Measurements from ENCODE around the gene STK38L.

Gene STK38L

DNA sequence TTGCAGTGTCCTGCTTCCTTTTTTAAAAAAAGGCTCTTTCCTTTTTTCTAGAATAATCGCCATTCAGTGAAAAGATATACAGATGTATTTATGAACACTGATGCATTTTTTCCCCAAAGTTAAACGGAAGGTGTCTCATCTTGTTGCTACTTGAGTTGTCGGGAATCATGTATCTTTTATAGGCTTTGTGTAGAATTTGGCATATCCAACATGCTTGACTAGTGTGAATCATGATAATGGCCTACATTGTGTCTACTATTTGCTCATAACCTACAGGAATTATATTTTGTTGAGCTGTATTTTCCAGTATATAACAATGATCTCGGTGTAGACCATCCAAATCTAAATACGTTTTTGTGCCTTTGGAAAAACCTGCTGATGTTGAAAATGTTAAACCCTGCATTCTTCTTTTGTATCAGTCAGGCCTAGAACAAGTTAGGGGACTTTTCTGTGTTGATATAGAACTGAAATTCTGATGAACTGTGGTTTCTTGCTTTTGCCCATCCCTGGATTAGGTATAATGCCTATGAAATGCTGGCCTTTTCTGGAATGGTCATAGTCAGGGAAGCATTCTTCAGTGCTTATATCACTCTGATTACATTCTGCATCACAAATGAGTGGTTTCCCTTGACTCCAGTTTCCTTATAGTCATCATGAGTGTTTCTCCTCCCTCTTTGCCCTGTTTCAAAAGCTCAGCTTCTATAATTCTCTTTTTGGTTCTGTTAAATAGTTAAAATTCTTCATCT, 99.3 kb downstream of the STK38L start:
- in situ Hi-C loops (cut with MboI; ENCODE audit: low sequenced_read_pairs): no loop called here

DNA sequence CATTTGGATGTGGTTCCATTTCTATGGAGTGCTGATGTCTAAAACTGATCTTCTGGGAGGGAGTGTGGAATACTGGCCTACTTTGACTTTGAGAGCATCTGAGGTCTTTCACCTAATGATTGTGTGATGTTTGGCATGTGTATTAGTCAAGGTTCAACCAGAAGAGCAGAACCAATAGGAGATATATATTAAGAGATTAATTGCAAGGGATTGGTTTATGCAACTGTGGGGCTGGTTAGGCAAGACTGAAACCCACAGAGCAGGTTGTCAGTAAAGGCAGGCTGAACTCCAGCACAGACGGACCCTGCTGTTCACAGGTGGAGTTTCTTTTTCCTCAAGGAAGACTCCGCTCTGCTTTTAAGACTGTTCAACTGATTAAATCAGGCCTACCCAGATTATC, 100.2 kb downstream of the STK38L start:
- in situ Hi-C loops (cut with MboI; ENCODE audit: low sequenced_read_pairs): no loop called here

DNA sequence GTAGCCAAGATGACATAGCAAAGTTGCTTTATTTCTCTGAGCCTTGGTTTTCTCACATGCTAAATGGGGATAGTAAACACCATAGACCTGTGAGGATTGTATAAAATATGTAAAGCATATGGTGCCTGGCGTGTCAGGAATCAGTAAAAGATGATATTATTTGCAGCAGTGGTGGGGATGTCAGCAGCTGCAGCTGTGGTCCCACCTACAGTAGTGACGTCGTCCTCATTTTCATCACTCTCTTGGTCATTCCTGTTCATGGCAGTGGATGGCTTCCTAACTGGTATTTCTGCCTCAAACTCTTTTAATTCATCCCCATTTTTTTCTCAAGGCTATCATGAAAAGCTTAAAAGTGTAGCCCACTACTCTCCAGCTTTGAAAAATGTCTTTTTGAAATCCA, 100.7 kb downstream of the STK38L start:
- in situ Hi-C loops (cut with MboI; ENCODE audit: low sequenced_read_pairs): no loop called here

DNA sequence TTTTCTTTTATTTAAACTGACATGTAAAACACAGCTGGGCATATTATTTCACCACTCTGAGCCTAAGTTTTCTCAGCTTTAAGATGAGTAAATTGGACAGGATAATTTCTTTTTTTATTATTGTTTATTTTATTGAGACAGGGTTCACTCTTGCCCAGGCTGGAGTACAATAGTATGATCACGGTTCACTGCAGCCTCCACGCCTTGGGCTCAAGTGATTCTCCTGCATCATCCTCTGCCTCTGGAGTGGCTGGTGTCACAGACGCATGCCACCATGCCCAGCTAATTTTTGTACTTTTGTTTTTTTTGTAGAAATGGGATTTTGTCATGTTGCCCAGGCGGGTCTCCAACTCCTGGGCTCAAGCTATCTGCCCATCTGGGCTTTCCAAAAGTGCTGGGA, 101.3 kb downstream of the STK38L start:
- in situ Hi-C loops (cut with MboI; ENCODE audit: low sequenced_read_pairs): no loop called here

DNA sequence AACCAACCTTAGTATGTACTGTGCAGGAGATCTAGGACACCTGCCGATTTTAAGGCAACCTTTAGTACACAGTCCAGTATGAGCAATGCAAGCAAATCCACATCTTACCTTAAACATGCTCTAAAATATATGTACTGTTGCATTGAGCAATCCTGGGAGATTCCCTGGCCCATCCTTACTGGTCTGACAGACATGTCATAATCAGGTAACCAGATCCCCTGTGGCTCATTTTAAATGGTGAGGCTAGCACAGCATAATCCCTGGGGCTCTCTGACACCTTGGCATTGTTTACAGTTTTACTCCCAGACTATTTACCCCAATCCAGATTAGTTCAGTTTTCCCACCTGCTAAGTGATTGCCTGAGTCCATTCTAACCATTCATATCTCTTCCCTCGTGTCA, 103.7 kb downstream of the STK38L start:
- in situ Hi-C loops (cut with MboI; ENCODE audit: low sequenced_read_pairs): no loop called here

DNA sequence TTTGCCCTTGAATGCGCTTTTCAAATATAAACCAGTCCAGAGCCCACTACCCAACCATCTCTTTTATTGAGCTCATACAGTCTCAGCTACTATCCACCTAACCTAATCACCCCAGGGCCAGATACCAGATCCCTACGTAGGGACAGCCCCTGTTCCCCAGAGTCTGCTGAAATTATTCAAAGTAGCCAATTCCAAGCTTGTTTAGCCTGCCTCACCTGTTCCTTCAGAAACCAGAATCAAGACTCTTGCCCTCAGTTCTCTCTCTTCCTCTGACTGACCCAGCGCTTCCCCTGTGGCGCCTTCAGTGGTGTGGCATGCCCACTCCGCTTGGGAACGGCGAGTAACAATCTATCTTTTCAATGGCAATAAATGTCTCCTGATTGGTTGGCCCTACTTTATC, 107.4 kb downstream of the STK38L start:
- in situ Hi-C loops (cut with MboI; ENCODE audit: low sequenced_read_pairs): no loop called here

DNA sequence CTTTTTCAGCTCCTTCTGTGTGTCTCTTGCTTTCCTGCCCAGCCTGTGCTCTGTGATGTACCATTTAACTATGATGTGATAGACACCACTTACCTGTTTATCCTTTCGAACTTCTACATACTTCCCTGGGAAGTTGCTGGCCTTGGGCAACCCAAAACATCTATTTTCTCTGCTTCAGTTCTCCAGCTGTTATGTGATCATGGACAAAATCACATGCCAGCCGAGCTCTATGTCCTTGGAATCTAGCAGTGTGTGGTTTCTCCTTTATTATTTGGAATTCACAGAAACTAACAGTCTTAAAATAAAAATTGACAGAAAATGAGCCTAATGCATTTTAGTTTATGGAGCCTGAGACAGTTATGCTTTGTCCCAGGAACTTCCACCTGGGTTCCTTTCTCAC, 111.4 kb downstream of the STK38L start:
- in situ Hi-C loops (cut with MboI; ENCODE audit: low sequenced_read_pairs): no loop called here

DNA sequence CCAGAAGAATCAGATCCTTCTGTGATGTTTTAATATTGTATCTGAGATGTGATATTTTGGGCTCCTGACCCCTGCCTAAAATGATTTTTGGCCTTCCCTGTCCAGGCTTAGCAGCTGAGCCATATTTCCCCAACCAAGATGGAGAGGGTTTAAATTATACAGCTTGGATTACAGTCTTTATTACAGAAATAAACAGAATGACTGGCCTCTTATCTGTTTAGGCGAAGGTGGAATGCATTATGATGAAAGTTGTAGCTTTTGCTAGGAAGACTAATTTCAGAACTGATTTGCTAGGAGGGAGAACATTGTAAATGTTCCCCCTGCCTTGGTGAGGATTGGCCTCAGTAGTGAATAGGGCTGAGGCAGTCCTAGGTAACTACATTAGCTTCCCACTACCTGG, 111.9 kb downstream of the STK38L start:
- in situ Hi-C loops (cut with MboI; ENCODE audit: low sequenced_read_pairs): no loop called here

DNA sequence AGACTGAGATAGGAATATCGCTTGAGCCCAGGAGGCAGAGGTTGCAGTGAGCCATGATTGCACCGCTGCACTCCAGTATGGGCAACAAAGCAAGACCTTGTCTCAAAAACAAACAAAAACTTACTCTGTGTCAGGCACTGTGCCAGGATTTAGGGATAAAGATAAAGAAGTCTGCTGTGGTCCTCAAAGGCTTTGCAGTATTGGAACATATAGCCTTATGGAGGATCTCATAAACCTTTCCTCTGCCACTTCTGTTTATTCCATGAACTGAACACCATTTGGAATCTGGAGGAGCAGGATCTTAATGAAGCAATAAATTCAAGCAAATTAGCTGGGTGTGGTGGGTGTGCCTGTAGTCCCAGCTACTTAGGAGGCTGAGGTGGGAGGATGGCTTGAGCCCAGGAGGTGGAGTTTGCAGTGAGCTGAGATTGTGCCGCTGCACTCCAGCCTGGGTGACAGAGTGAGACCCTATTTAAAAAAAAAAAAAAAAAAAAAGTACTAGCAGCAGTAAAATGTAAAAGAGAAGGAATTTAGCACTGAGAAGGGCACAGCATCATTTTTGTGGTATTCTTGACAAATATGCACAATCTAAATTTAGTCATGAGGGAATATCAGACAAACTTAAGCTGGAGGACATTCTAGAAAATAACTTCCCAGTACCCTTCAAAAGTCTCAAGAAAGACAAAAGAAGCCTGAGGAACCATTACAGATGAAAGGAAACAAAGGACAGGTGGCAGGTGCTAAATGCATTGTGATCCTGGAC, 115.7 kb downstream of the STK38L start:
- in situ Hi-C loops (cut with MboI; ENCODE audit: low sequenced_read_pairs): no loop called here

DNA sequence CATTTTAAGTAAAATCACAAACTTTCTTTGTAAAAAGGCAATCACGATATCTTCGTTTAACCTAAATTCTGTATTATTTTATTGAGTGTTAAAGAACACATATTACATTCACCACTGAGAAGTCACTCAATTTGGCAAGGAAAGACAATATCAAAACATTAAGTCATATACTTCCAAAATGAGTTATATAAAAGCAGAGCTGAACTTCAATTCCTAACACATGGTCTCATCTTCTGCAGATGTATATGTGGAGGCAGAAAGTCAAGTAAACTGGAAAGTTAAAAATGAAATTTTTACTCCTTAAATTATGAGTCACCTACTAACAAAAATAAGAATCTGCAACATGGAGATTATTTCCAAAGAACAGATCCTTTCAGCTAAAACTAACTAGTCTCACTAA, 117.3 kb downstream of the STK38L start:
- in situ Hi-C loops (cut with MboI; ENCODE audit: low sequenced_read_pairs): no loop called here

DNA sequence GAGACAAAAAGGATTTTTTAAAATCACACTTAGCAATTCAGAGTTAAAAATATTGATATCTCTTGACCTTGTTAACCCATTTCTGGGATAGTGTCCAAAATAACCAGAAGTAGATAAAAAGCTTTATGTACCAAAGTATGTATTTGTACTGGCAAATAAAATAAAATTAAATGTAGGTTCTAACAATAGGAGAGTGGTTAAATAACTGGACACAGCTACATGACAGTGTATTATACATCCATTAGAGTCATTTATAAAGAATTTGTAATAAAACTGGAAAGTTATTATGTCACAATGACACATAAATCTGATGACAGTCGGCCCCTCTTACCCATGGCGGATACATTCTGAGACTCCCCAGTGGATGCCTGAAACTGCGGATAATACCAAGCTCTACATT, 122.5 kb downstream of the STK38L start:
- in situ Hi-C loops (cut with MboI; ENCODE audit: low sequenced_read_pairs): no loop called here

DNA sequence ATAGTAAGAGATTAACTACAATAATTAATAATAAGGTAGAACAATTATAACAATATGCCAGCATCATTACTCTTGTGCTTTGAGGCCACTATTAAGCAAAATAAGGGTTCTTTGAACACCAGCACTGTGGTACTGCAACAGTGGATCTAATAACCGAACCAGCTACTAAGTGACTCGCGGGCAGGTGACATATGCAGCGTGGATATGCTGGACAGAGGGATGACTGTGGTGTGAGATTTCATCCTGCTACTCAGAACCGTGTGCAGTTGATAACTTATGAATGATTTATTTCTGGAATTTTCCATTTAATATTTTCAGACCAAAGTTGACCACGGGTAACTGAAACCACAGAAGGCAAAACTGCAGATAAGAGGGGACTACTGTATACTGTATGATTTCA, 123.0 kb downstream of the STK38L start:
- in situ Hi-C loops (cut with MboI; ENCODE audit: low sequenced_read_pairs): no loop called here

All from hTERT RPE-1 (cell line).